OCI-LY7 (cell line): Measurements from ENCODE around the gene COL23A1. TPM values are rescaled to one million over a fixed set of nuclear protein-coding genes. Genes with fewer than 3 reads are reported as not detected.
"Not testable (repeated sequence)": the region's sequence is repeated elsewhere in the genome, so short reads cannot be mapped to it uniquely, and the experiment has no call there.

ENCODE experiments used
- BruUV-seq: library from RNA; stranded (reverse); fragments of 400-500 nt; replicated peaks from 2 replicates; lab custom pipeline; 2021; lab: Mats Ljungman, UMichigan
- CTCF ChIA-PET: fragments of 300-600 bp; sonication (Branson Sonifier 250); formaldehyde crosslinking; loops from one replicate; lab custom pipeline; 2022; ENCODE audit warnings: antibody characterized with exemption; ENCODE audit not compliant: unreplicated experiment; lab: Charles Lee
- POLR2A ChIA-PET: fragments of 300-600 bp; sonication (Branson Sonifier 250); formaldehyde crosslinking; loops from one replicate; lab custom pipeline; 2022; ENCODE audit warnings: antibody characterized with exemption; lab: Charles Lee
- DNase-seq: peaks from one replicate; pipeline ENCODE4 v3.0.0-alpha.2; 2015; ENCODE audit warnings: low spot score
- H2AFZ ChIP-seq: fragments of 200-600 bp; sonication (generic), shearing (Covaris generic); 2 replicates; pipeline ENCODE4 v1.6.1; 2014; ENCODE audit warnings: mild to moderate bottlenecking, antibody characterized with exemption, low read length, moderate library complexity
- H3K27ac ChIP-seq: fragments of 200-600 bp; sonication (generic); 2 replicates; pipeline ENCODE4 v1.5.1; 2014; ENCODE audit warnings: mixed run types, low read depth, mild to moderate bottlenecking, moderate library complexity, low read length, inconsistent platforms; ENCODE audit not compliant: poor library complexity, severe bottlenecking
- H3K36me3 ChIP-seq: fragments of 200-600 bp; sonication (generic); 2 replicates; pipeline ENCODE4 v1.6.1; 2014; ENCODE audit warnings: mild to moderate bottlenecking, antibody characterized with exemption, low read length, moderate library complexity, mixed read lengths; ENCODE audit not compliant: insufficient read depth
- H3K4me1 ChIP-seq: fragments of 200-600 bp; sonication (generic); 2 replicates; pipeline ENCODE4 v1.5.1; 2014; ENCODE audit warnings: mild to moderate bottlenecking, low read length; ENCODE audit not compliant: insufficient read depth, poor library complexity, severe bottlenecking
- H3K4me2 ChIP-seq: fragments of 200-600 bp; sonication (generic); 2 replicates; pipeline ENCODE4 v1.6.1; 2014; ENCODE audit warnings: mild to moderate bottlenecking, low read length
- H3K4me3 ChIP-seq: fragments of 200-600 bp; sonication (generic); 2 replicates; pipeline ENCODE4 v1.5.1; 2014; ENCODE audit warnings: mild to moderate bottlenecking, low read depth, low read length; ENCODE audit not compliant: poor library complexity, severe bottlenecking
- H3K79me2 ChIP-seq: fragments of 200-600 bp; sonication (generic); 2 replicates; pipeline ENCODE4 v1.6.1; 2016; ENCODE audit warnings: low read depth, mild to moderate bottlenecking, low read length, moderate library complexity, mixed read lengths; ENCODE audit not compliant: insufficient read depth
- H3K9me2 ChIP-seq: fragments of 200-600 bp; sonication (generic); 2 replicates; pipeline ENCODE4 v1.6.1; 2016; ENCODE audit warnings: mild to moderate bottlenecking, low read length, mixed read lengths; ENCODE audit not compliant: insufficient read depth
- H3K9me3 ChIP-seq: fragments of 200-600 bp; sonication (generic); 2 replicates; pipeline ENCODE4 v1.6.1; 2014; ENCODE audit warnings: mild to moderate bottlenecking, mixed run types, low read length, mixed read lengths
- H4K20me1 ChIP-seq: fragments of 200-600 bp; sonication (generic); 2 replicates; pipeline ENCODE4 v1.6.1; 2014; ENCODE audit warnings: mild to moderate bottlenecking, antibody characterized with exemption, low read length, moderate library complexity, mixed read lengths; ENCODE audit not compliant: insufficient read depth
- EZH2phosphoT487 ChIP-seq: fragments of 200-600 bp; sonication (generic); IDR thresholded peaks from 2 replicates; pipeline ENCODE4 v1.6.1; 2018; ENCODE audit warnings: low read depth, borderline replicate concordance, mild to moderate bottlenecking, mixed run types, antibody characterized with exemption, low read length, moderate library complexity, mixed read lengths
- intact Hi-C: fragments of 100-400 bp; cut with micrococcal nuclease; formaldehyde crosslinking; loops from one replicate; pipeline ENCODE4 v1.10.0; 2022; ENCODE audit not compliant: unreplicated experiment
- total RNA-seq, 2 experiments: library from RNA; depleted of rRNA in 1 of 2; stranded (reverse); fragments of >200 nt in 1 of 2; shearing (Covaris generic) in 1 of 2; gene quantifications; 2 replicates each; pipeline ENCODE4 v1.2.3, GENCODE V29; 2014 to 2022
- TF ChIP-seq, protein P1 (sequence below): fragments of 200-600 bp; sonication (generic); conservative IDR thresholded peaks from 2 replicates; pipeline ENCODE4 v1.5.1; 2014; ENCODE audit warnings: mild to moderate bottlenecking, antibody characterized with exemption, low read length, moderate library complexity, mixed read lengths

The COL23A1 gene
- total RNA-seq, 2 experiments from 2014 or later, result 0.53 TPM; not detected in 1

DNA sequence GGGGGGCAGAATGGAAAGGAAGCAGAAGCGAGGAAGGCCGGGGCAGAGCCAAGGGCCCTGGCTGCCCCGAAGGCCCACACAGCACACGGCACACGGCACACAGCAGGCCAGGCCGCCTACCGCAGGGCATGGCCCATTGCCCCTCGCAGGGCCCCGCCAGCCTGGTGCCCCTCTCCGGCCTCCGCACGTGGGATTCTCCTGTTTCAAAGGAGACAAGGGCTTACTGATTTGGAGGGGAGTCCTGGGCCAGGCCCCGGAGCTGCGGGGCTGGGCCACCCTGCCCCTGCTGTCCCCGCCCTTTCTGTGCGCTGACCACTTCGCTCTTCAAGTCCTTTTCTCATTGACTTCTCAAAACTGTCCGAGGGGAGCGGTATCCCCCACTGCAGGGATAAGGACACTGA lies 349.9 kb downstream of the COL23A1 start:
- no peak for DNase-seq
- H2AFZ ChIP-seq, result peak overlapping the region; percentile 59

DNA sequence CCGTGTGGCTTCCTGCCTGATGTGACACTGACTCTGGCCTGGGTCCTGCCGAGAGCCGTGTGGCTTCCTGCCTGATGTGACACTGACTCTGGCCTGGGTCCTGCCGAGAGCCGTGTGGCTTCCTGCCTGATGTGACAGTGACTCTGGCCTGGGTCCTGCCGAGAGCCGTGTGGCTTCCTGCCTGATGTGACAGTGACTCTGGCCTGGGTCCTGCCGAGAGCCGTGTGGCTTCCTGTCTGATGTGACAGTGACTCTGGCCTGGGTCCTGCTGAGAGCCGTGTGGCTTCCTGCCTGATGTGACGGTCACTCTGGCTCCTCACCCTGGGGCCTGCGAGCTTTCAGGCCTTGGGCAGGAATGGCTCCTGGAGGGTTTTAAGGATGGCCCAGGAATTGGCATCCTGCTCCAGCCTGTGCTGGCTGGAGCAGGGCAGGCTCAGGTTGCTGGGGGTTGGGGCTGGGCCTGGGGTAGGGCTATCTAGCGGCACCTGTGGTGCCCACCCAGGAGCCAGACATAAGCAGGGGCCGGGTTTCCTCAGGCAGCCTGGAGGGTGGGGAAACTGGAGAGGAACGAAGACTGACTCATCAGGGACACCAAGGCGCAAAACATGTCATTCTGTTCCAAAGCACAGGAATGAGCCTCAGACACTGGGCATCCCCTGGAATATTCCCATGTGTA lies 350.4 kb downstream of the COL23A1 start:
- DNase-seq, H3K9me2 ChIP-seq, H3K4me3 ChIP-seq, BruUV-seq, CTCF ChIA-PET, H3K36me3 ChIP-seq, H4K20me1 ChIP-seq, H3K79me2 ChIP-seq, H3K9me3 ChIP-seq: not testable (repeated sequence)
- intact Hi-C loops, result loop anchor here (10.0 kb wide), 1 partner anchor 385 kb away; the partner anchor contains the start of gene CLK4
- Histone ChIP-seq H3K27ac (peak overlapping the region; percentile 64), H3K4me1 (peaks cover 36% of the 10 kb centered on the region), H3K4me2 (peak overlapping the region; percentile 39), H2AFZ (peak overlapping the region; percentile 59; the same call in 1 of the 2 replicates)
- POLR2A ChIA-PET, result interaction anchor here (1.6 to 4.4 kb wide), 2 partner anchors 11 kb away, joined by 4 to 22 read pairs; no protein-coding TSS in a partner anchor

More for the DNA sequence above, 349.9 kb downstream of the COL23A1 start:
- Histone ChIP-seq H3K4me3 (no peak overlapping the region), H3K36me3 (no peaks in the 10 kb centered on the region), H3K4me2 (peak overlapping the region; percentile 39), H3K27ac (peak overlapping the region; percentile 3), H3K4me1 (peaks cover 34% of the 10 kb centered on the region), H4K20me1 (no peaks in the 10 kb centered on the region), H3K79me2 (no peaks in the 10 kb centered on the region), H3K9me2 (no peaks in the 10 kb centered on the region), H3K9me3 (no peaks in the 10 kb centered on the region)
- no TSS peak for BruUV-seq
- ChIA-PET POLR2A (interaction anchor here (4.4 kb wide), 1 partner anchor 11 kb away, joined by 22 read pairs; no protein-coding TSS in a partner anchor), CTCF (no interaction called here)
- intact Hi-C loops, result no loop called here
- TF ChIP-seq, protein P1, sequence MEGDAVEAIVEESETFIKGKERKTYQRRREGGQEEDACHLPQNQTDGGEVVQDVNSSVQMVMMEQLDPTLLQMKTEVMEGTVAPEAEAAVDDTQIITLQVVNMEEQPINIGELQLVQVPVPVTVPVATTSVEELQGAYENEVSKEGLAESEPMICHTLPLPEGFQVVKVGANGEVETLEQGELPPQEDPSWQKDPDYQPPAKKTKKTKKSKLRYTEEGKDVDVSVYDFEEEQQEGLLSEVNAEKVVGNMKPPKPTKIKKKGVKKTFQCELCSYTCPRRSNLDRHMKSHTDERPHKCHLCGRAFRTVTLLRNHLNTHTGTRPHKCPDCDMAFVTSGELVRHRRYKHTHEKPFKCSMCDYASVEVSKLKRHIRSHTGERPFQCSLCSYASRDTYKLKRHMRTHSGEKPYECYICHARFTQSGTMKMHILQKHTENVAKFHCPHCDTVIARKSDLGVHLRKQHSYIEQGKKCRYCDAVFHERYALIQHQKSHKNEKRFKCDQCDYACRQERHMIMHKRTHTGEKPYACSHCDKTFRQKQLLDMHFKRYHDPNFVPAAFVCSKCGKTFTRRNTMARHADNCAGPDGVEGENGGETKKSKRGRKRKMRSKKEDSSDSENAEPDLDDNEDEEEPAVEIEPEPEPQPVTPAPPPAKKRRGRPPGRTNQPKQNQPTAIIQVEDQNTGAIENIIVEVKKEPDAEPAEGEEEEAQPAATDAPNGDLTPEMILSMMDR, result no peak
- no peak for TF ChIP-seq EZH2phosphoT487

DNA sequence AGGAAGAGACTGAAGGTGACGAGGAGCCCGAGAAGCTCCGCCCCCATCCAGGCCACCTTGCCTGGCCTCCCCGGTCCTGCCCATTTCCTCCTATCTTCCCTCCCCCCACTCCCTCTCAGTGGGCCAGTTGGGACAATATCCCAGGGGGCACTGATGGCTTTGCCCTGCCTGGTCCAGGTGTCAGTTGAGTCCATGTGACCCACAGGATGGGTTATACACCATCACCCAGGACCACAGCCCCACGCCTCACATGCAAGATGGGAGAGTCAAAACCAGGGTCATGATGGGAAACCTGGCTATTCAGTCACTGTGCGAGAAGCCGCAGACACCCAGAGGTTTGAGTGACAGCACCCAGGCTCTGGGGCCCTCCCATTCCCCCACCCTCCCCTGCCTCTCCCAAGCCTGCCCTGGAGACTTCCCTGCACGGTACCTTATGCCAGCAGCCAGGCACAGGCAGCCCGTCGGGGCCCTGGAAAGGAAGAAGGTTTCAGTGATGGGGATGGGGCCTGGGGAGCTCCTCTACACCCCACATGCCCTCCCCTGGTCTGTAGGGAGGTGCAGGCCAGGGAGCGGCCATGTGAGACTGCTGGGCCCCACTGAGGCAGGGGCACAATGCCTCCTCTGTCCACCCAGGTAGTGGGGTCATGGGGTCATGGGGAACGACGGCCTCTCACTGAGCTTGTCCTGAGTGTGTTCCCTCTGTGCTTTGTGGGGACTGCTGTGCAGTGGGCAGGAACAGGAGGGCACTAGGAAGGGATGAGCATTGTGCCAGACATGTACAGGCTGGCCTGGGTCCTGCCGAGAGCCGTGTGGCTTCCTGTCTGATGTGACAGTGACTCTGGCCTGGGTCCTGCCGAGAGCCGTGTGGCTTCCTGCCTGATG lies 351.2 kb downstream of the COL23A1 start:
- H3K9me3 ChIP-seq, result no peaks in the 10 kb centered on the region
- no peaks in the 10 kb centered on the region for H4K20me1 ChIP-seq
- peaks cover 41% of the 10 kb centered on the region for H3K4me1 ChIP-seq
- CTCF ChIA-PET, result no interaction called here
- BruUV-seq, result no TSS peak
- H3K4me2 ChIP-seq, result peak overlapping the region; percentile 51
- H2AFZ ChIP-seq, result peak overlapping the region; percentile 59
- DNase-seq, result no peak
- H3K9me2 ChIP-seq, result no peaks in the 10 kb centered on the region
- TF ChIP-seq, protein P1, result no peak
- TF ChIP-seq EZH2phosphoT487, result no peak
- no peaks in the 10 kb centered on the region for H3K79me2 ChIP-seq
- intact Hi-C loops, result loop anchor here (1.0 to 10.0 kb wide), 2 partner anchors 41 to 386 kb away; partner anchors contain the start of gene CLK4
- peak overlapping the region; percentile 7 for H3K4me3 ChIP-seq
- POLR2A ChIA-PET, result interaction anchor here (1.6 to 4.4 kb wide), 2 partner anchors 10 to 12 kb away, joined by 4 to 22 read pairs; no protein-coding TSS in a partner anchor
- peak overlapping the region; percentile 64 for H3K27ac ChIP-seq
- H3K36me3 ChIP-seq, result no peaks in the 10 kb centered on the region
